Sigmoid colon (tissue), 4 donors: Measurements from ENCODE around the gene ZNF226.

Experiments used
- EP300 ChIP-seq, 4 donors: sonication (generic); formaldehyde crosslinking; IDR thresholded peaks; one replicate each; pipeline ENCODE4 v1.6.1; 2017; ENCODE audit warnings: antibody characterized with exemption in 4 of 4
- TF ChIP-seq, protein P1 (sequence below), 4 experiments: fragments of 450-650 bp in 3 of 4; fragments of 200-600 bp in 1 of 4; IDR thresholded peaks; one replicate each; pipeline ENCODE4 v1.5.1; 2016 to 2019; ENCODE audit warnings: antibody characterized with exemption in 4 of 4, mild to moderate bottlenecking in 3 of 4, moderate library complexity in 2 of 4

DNA sequence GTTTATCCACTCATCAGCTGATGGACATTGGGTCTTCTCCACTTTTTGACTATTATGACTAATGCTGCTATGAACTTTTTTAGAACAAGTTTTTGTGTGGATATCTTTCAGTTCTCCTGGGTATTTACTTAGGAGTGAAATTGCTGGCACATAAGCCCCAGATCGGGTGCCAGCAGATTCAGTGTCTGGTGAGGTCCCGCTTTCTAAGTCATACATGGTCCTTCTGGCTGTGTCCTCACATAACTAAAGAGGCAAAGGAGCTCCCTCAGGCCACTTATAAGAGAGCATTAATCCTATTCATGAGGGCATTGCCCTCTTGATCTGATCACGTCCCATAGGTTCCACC, 600 bp upstream of the ZNF226 start:
- TF ChIP-seq EP300 (IDR thresholded peaks at IDR 0.05) = no peak
- TF ChIP-seq, protein P1, sequence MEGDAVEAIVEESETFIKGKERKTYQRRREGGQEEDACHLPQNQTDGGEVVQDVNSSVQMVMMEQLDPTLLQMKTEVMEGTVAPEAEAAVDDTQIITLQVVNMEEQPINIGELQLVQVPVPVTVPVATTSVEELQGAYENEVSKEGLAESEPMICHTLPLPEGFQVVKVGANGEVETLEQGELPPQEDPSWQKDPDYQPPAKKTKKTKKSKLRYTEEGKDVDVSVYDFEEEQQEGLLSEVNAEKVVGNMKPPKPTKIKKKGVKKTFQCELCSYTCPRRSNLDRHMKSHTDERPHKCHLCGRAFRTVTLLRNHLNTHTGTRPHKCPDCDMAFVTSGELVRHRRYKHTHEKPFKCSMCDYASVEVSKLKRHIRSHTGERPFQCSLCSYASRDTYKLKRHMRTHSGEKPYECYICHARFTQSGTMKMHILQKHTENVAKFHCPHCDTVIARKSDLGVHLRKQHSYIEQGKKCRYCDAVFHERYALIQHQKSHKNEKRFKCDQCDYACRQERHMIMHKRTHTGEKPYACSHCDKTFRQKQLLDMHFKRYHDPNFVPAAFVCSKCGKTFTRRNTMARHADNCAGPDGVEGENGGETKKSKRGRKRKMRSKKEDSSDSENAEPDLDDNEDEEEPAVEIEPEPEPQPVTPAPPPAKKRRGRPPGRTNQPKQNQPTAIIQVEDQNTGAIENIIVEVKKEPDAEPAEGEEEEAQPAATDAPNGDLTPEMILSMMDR (IDR thresholded peaks at IDR 0.05) = no peak
